Stimulated activated CD8-positive, alpha-beta memory T cell treated with anti-CD3 and anti-CD28 coated beads, Interleukin-4, amount 100 ng/mL, for 48 hours (primary cell): ENCODE data around the gene NCK1.

ENCODE experiments used
- DNase-seq: peaks from one replicate; pipeline ENCODE4 v3.0.0-alpha.2; 2020

NCK1 gene

GRCh38 chr3:136990826-136991225, 128.8 kb downstream of the NCK1 start:
- DNase-seq = no peak

DNA sequence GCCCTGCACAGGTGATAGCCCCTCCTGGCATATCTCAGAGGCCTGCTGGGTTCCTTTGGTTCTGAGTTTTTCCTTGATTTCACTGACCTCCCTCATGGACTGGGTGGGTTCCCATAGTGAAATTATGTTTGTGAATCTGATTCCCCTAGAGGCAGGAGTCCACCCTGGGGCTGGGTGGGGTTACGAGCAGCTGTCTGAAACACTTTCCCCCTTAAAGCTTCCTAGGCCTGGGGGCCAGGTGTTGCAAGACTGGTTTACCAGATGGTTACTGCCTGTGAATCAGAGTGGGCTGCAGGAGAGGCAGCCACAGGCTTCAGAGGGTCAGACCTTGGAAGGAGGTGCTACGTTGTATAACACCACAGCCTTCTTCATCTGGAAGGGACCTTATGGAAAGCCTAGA, 130.1 kb downstream of the NCK1 start:
- DNase-seq = no peak

GRCh38 chr3:136994772-136995516, 132.9 kb downstream of the NCK1 start:
- no peak for DNase-seq

GRCh38 chr3:136995652-136996051, 133.6 kb downstream of the NCK1 start:
- DNase-seq = no peak
